ENCODE data around the gene POU5F1. TPM values are rescaled to one million over a fixed set of nuclear protein-coding genes. Genes with fewer than 3 reads are reported as not detected.
"Not testable (repeated sequence)": the region's sequence is repeated elsewhere in the genome, so short reads cannot be mapped to it uniquely, and the experiment has no call there.

POU5F1 gene
- polyA plus RNA-seq, 1 of the 3 experiments (the other 2 are of a cell fraction), result not detected

DNA sequence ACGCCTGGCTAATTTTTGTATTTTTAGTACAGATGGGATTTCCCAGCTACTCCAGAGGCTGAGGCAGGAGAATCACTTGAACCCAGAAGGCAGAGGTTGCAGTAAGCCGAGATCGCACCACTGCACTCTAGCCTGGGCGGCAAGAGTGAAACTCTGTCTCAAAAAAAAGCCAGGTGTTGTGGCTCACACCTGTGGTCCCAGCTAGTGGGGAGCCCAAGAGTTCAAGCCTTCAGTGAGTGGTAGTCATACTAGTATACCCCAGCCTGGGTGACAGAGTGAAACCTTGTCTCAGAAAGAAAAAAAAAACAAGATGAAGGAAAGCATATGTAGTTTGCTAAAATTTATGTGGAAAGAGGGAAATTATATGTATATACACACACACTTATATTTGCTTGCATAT, 20.0 kb upstream of the POU5F1 start (continued):
- TF ChIP-seq, protein P1, sequence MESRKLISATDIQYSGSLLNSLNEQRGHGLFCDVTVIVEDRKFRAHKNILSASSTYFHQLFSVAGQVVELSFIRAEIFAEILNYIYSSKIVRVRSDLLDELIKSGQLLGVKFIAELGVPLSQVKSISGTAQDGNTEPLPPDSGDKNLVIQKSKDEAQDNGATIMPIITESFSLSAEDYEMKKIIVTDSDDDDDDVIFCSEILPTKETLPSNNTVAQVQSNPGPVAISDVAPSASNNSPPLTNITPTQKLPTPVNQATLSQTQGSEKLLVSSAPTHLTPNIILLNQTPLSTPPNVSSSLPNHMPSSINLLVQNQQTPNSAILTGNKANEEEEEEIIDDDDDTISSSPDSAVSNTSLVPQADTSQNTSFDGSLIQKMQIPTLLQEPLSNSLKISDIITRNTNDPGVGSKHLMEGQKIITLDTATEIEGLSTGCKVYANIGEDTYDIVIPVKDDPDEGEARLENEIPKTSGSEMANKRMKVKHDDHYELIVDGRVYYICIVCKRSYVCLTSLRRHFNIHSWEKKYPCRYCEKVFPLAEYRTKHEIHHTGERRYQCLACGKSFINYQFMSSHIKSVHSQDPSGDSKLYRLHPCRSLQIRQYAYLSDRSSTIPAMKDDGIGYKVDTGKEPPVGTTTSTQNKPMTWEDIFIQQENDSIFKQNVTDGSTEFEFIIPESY (IDR thresholded peaks at IDR 0.05; ENCODE audit: borderline replicate concordance, low read depth), result no peak
- TF ChIP-seq MAX (IDR thresholded peaks at IDR 0.05; ENCODE audit: low read depth), result no peak

DNA sequence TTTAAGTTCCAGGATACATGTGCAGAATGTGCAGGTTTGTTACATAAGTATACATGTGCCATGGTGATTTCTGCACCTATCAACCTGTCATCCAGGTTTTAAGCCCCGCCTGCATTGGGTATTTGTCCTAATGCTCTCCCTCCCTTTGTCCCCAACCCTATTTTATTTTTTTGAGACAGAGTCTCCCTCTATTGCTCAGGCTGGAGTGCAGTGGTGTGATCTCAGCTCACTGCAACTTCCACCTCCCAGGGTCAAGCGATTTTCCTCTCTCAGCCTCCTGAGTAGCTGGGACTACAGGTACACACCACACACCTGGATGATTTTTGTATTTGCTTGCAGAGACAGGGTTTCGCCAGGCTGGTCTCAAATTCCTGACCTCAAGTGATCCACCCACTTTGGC, 18.7 kb upstream of the POU5F1 start:
- H4K20me1 ChIP-seq (ENCODE audit: insufficient read depth); H3K9me3 ChIP-seq; H3K9ac ChIP-seq; H3K4me2 ChIP-seq; H3K4me3 ChIP-seq (ENCODE audit: low read depth in 2 of 2, low read length in 1 of 2); H3K79me2 ChIP-seq (ENCODE audit: insufficient read depth); H3K9me2 ChIP-seq; H3F3A ChIP-seq (replicated peaks; ENCODE audit: insufficient read depth); H3K27me3 ChIP-seq (ENCODE audit: insufficient read depth); POLR2A ChIA-PET; H2AFZ ChIP-seq (ENCODE audit: low read depth); H3K27ac ChIP-seq (ENCODE audit: low read depth in 2 of 2, low read length in 1 of 2); DNase-seq; H3K36me3 ChIP-seq (replicated peaks in 1 of 2; ENCODE audit: control insufficient read depth in 1 of 2, insufficient read depth in 2 of 2, low read length in 1 of 2); H3K4me1 ChIP-seq (ENCODE audit: control insufficient read depth in 1 of 2, insufficient read depth in 2 of 2, low read depth in 1 of 2, low read length in 1 of 2): not testable (repeated sequence)
- CTCF ChIA-PET, result interaction anchor here (2.6 kb wide), 1 partner anchor 177 kb away, joined by 7 read pairs; no protein-coding TSS in a partner anchor
- 83% methylated on average over 3 of the region's 3 CpGs for WGBS (ENCODE audit: low lambda C conversion rate)

- Histone ChIP-seq H3K9ac (no peak overlapping the region), H3K9me2 (no peaks in the 10 kb centered on the region), H3K4me2 (no peak overlapping the region), H3K79me2 (ENCODE audit: insufficient read depth) (no peaks in the 10 kb centered on the region), H3K9me3 (no peaks in the 10 kb centered on the region), H2AFZ (ENCODE audit: low read depth) (no peak overlapping the region), H3K36me3 (replicated peaks in 1 of 2; ENCODE audit: control insufficient read depth in 1 of 2, insufficient read depth in 2 of 2, low read length in 1 of 2) (no peaks in the 10 kb centered on the region), H3K27ac (ENCODE audit: low read depth in 2 of 2, low read length in 1 of 2) (no peak overlapping the region), H3K27me3 (ENCODE audit: insufficient read depth) (no peaks in the 10 kb centered on the region), H4K20me1 (ENCODE audit: insufficient read depth) (no peaks in the 10 kb centered on the region), H3K4me3 (ENCODE audit: low read depth in 2 of 2, low read length in 1 of 2) (no peak overlapping the region), H3K4me1 (ENCODE audit: control insufficient read depth in 1 of 2, insufficient read depth in 2 of 2, low read depth in 1 of 2, low read length in 1 of 2) (no peaks in the 10 kb centered on the region), H3F3A (replicated peaks; ENCODE audit: insufficient read depth) (no peaks in the 10 kb centered on the region)
- CTCF ChIA-PET, result no interaction called here
- WGBS (ENCODE audit: low lambda C conversion rate), result 70% methylated on average over 5 of the region's 5 CpGs
- POLR2A ChIA-PET, result no interaction called here
- no peak for DNase-seq
- TF ChIP-seq MEF2A (IDR thresholded peaks at IDR 0.05; ENCODE audit: borderline replicate concordance, low read depth) (no peak), EP300 (IDR thresholded peaks at IDR 0.05; ENCODE audit: borderline replicate concordance in 1 of 2, low read depth in 1 of 2, low read length in 1 of 2) (no peak), SIN3A (IDR thresholded peaks at IDR 0.05; ENCODE audit: borderline replicate concordance, low read depth, low read length) (no peak), MXI1 (IDR thresholded peaks at IDR 0.05; ENCODE audit: low read depth, low read length) (no peak), RCOR1 (IDR thresholded peaks at IDR 0.05; ENCODE audit: low read length) (no peak), RFX5 (IDR thresholded peaks at IDR 0.05; ENCODE audit: low read length) (no peak), NFIC (IDR thresholded peaks at IDR 0.05; ENCODE audit: borderline replicate concordance) (no peak), FOXM1 (IDR thresholded peaks at IDR 0.05; ENCODE audit: low read depth) (no peak), NRF1 (IDR thresholded peaks at IDR 0.05; ENCODE audit: low read depth, low read length) (no peak), TEAD4 (IDR thresholded peaks at IDR 0.05; ENCODE audit: borderline replicate concordance, insufficient read depth) (no peak), YY1 (IDR thresholded peaks at IDR 0.05; ENCODE audit: low read depth) (no peak), USF1 (IDR thresholded peaks at IDR 0.05; ENCODE audit: borderline replicate concordance, low read depth) (no peak), EZH2phosphoT487 (IDR thresholded peaks at IDR 0.05; ENCODE audit: borderline replicate concordance, low read depth) (no peak), MAX (IDR thresholded peaks at IDR 0.05; ENCODE audit: low read depth) (no peak), USF2 (IDR thresholded peaks at IDR 0.05; ENCODE audit: borderline replicate concordance, low read depth, low read length) (no peak)
- TF ChIP-seq, protein P2, sequence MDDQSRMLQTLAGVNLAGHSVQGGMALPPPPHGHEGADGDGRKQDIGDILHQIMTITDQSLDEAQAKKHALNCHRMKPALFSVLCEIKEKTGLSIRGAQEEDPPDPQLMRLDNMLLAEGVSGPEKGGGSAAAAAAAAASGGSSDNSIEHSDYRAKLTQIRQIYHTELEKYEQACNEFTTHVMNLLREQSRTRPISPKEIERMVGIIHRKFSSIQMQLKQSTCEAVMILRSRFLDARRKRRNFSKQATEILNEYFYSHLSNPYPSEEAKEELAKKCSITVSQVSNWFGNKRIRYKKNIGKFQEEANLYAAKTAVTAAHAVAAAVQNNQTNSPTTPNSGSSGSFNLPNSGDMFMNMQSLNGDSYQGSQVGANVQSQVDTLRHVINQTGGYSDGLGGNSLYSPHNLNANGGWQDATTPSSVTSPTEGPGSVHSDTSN (IDR thresholded peaks at IDR 0.05), result no peak
Measured at GRCh38 chr6:31187780-31188194, 17.3 kb upstream of the POU5F1 start.
